Kidney epithelial cell (primary cell): Measurements from ENCODE around the gene HTR1A. TPM values are rescaled to one million over a fixed set of nuclear protein-coding genes. Genes with fewer than 3 reads are reported as not detected.

ENCODE experiments used
- DNase-seq: peaks from one replicate; pipeline ENCODE4 v3.0.0-alpha.2; 2010; ENCODE audit warnings: low read depth
- H3K27me3 ChIP-seq: 2 replicates; pipeline ENCODE4 v1.6.0; 2011; ENCODE audit warnings: low read length; ENCODE audit not compliant: control insufficient read depth, insufficient read depth
- H3K36me3 ChIP-seq: 2 replicates; pipeline ENCODE4 v1.5.1; 2011; ENCODE audit warnings: low read length; ENCODE audit not compliant: control insufficient read depth, insufficient read depth
- H3K4me3 ChIP-seq: 2 replicates; pipeline ENCODE4 v1.5.1; 2011; ENCODE audit warnings: low read depth, mild to moderate bottlenecking, control low read depth, low read length
- CTCF ChIP-seq: IDR thresholded peaks from 2 replicates; pipeline ENCODE4 v1.5.1; 2011; ENCODE audit warnings: mild to moderate bottlenecking, moderate library complexity, low read length, control low read depth, inconsistent platforms; ENCODE audit not compliant: insufficient read depth, poor library complexity, severe bottlenecking
- total RNA-seq: library from RNA; depleted of rRNA; stranded (reverse); fragments of >200 nt; gene quantifications from 2 replicates; pipeline ENCODE4 v1.2.3, GENCODE V29; 2015

HTR1A gene
- total RNA-seq, 1 donor from 2014 or later = not detected

GRCh38 chr5:63958654-63959053 is 3.6 kb downstream of the HTR1A start:
- Histone ChIP-seq H3K36me3 (no peaks in the 10 kb centered on the region), H3K27me3 (peaks cover 41% of the 10 kb centered on the region), H3K4me3 (no peak overlapping the region)
- no peak for TF ChIP-seq CTCF
- DNase-seq = no peak

- no peak overlapping the region for H3K4me3 ChIP-seq
- peaks cover 37% of the 10 kb centered on the region for H3K27me3 ChIP-seq
- no peak for TF ChIP-seq CTCF
- no peaks in the 10 kb centered on the region for H3K36me3 ChIP-seq
- DNase-seq = no peak
These were observed 4.6 kb downstream of the HTR1A start for GRCh38 chr5:63957617-63958016.

- Histone ChIP-seq H3K4me3 (no peak overlapping the region), H3K27me3 (no peaks in the 10 kb centered on the region), H3K36me3 (no peaks in the 10 kb centered on the region)
- no peak for DNase-seq
- TF ChIP-seq CTCF = no peak
These were observed 9.0 kb downstream of the HTR1A start for GRCh38 chr5:63953217-63953616.

- Histone ChIP-seq H3K36me3 (no peaks in the 10 kb centered on the region), H3K27me3 (no peaks in the 10 kb centered on the region), H3K4me3 (no peak overlapping the region)
- no peak for TF ChIP-seq CTCF
- no peak for DNase-seq
These were observed 27.1 kb downstream of the HTR1A start for GRCh38 chr5:63935103-63935502.

- no peaks in the 10 kb centered on the region for H3K27me3 ChIP-seq
- no peak overlapping the region for H3K4me3 ChIP-seq
- H3K36me3 ChIP-seq = no peaks in the 10 kb centered on the region
- no peak for TF ChIP-seq CTCF
- DNase-seq = no peak
These were observed 30.4 kb downstream of the HTR1A start for GRCh38 chr5:63931836-63932235.

GRCh38 chr5:63928451-63928850 is 33.8 kb downstream of the HTR1A start:
- no peak for DNase-seq
- no peaks in the 10 kb centered on the region for H3K27me3 ChIP-seq
- H3K36me3 ChIP-seq = no peaks in the 10 kb centered on the region
- no peak for TF ChIP-seq CTCF
- no peak overlapping the region for H3K4me3 ChIP-seq
